Glomerular visceral epithelial cell (primary cell): Measurements from ENCODE around the gene ASB13.
A peak's percentile ranks its signal among the peaks of the same experiment; 100 is the strongest.

Experiments used
- DNase-seq: peaks from one replicate; pipeline ENCODE4 v3.0.0-alpha.2; 2016; ENCODE audit errors: extremely low spot score

The ASB13 gene

GRCh38 chr10:5666008-5666840 lies at the start of gene ASB13:
ASB13 (minus strand) TSS chr10:5666595; CDS start chr10:5666551, 44 bp downstream.
- DNase-seq: peak; percentile 61

- no peak for DNase-seq
Observed at GRCh38 chr10:5711642-5712041, 45.2 kb upstream of the ASB13 start.

- no peak for DNase-seq
Observed at GRCh38 chr10:5710859-5711258, 44.5 kb upstream of the ASB13 start.

GRCh38 chr10:5709865-5710264 lies 43.5 kb upstream of the ASB13 start:
- no peak for DNase-seq

- DNase-seq: no peak
Observed at GRCh38 chr10:5708356-5708755, 42.0 kb upstream of the ASB13 start.

- DNase-seq: no peak
Observed at GRCh38 chr10:5698062-5698461, 31.7 kb upstream of the ASB13 start.

- no peak for DNase-seq
Observed at GRCh38 chr10:5697342-5697741, 30.9 kb upstream of the ASB13 start.

- DNase-seq: no peak
Observed at GRCh38 chr10:5694573-5694972, 28.2 kb upstream of the ASB13 start.

GRCh38 chr10:5692461-5693358 lies 26.3 kb upstream of the ASB13 start:
- peak; percentile 61 for DNase-seq

- DNase-seq: no peak
Observed at GRCh38 chr10:5691786-5692185, 25.4 kb upstream of the ASB13 start.

- no peak for DNase-seq
Observed at GRCh38 chr10:5688587-5688986, 22.2 kb upstream of the ASB13 start.

- peak; percentile 18 for DNase-seq
Observed at GRCh38 chr10:5685764-5686240, 19.4 kb upstream of the ASB13 start.

- DNase-seq: peak; percentile 70
Observed at GRCh38 chr10:5684971-5685763, 18.8 kb upstream of the ASB13 start.

- DNase-seq: peak; percentile 97
Observed at GRCh38 chr10:5684318-5684970, 18.0 kb upstream of the ASB13 start, which contains the start of gene TASOR2. TASOR2 (plus strand) TSS chr10:5684838; CDS start chr10:5720643, 35,805 bp downstream.

GRCh38 chr10:5683065-5683464 lies 16.7 kb upstream of the ASB13 start:
- no peak for DNase-seq

- DNase-seq: no peak
Observed at GRCh38 chr10:5681930-5682329, 15.5 kb upstream of the ASB13 start.

- DNase-seq: no peak
Observed at GRCh38 chr10:5679606-5680005, 13.2 kb upstream of the ASB13 start.

GRCh38 chr10:5679037-5679435 lies 12.6 kb upstream of the ASB13 start:
- DNase-seq: no peak

GRCh38 chr10:5678397-5679036 lies 12.1 kb upstream of the ASB13 start:
- DNase-seq: no peak

- no peak for DNase-seq
Observed at GRCh38 chr10:5670662-5671375, 4.4 kb upstream of the ASB13 start.
